ENCODE measurements around the gene CNTROB. TPM values are rescaled to one million over a fixed set of nuclear protein-coding genes. Genes with fewer than 3 reads are reported as not detected.

CNTROB gene
- total RNA-seq, 1 donor = 25.5 TPM

DNA sequence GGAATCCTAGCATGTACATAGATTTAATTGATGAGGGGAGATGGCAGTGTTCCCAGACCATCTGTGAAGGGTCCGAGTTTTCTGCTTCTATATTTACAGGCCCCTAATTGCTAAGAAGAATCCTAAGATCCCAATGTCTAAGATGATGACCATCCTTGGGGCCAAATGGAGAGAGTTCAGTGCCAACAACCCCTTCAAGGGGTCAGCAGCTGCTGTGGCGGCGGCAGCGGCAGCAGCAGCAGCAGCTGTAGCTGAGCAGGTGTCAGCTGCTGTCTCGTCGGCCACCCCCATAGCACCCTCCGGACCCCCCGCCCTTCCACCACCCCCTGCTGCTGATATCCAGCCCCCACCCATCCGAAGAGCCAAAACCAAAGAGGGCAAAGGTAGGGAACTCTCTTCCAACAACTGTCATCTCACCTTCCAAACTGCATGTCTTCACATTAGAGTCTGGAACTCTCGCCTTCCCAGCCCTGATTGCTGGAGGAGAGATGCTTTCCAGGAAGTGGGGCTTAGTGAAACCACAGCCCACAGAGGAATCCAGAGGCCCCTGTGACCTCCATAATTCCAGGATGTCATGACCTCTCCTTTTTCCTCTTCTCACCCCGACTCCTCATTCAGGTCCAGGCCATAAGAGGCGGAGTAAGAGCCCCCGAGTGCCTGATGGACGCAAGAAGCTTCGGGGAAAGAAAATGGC is 38.7 kb upstream of the CNTROB start:
- H3K4me3 ChIP-seq (ENCODE audit: low read depth, low read length) = no peak overlapping the region
- no peak for TF ChIP-seq CTCF (IDR thresholded peaks at IDR 0.05; ENCODE audit: insufficient read depth, low read depth, low read length)
- no peak for DNase-seq (ENCODE audit: low read depth)

- TF ChIP-seq CTCF (IDR thresholded peaks at IDR 0.05; ENCODE audit: insufficient read depth, low read depth, low read length) = no peak
- DNase-seq (ENCODE audit: low read depth) = no peak
- no peak overlapping the region for H3K4me3 ChIP-seq (ENCODE audit: low read depth, low read length)
Observed at GRCh38 chr17:7894226-7894625, 37.8 kb upstream of the CNTROB start.

DNA sequence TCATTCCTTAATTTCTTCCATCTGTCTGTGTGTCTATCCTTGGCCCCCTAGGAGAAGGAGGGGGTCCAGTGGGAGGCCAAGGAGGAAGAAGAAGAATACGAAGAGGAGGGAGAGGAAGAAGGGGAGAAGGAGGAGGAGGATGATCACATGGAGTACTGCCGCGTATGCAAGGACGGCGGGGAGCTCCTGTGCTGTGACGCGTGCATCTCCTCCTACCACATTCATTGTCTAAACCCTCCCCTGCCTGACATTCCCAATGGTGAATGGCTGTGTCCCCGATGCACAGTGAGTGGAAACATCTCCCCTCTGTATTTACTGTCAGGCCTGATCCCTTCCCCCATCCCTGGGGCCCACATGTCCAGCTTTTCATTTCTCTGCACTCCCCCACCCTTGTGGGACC is 37.1 kb upstream of the CNTROB start:
- DNase-seq (ENCODE audit: low read depth) = no peak
- no peak overlapping the region for H3K4me3 ChIP-seq (ENCODE audit: low read depth, low read length)
- no peak for TF ChIP-seq CTCF (IDR thresholded peaks at IDR 0.05; ENCODE audit: insufficient read depth, low read depth, low read length)

GRCh38 chr17:7897090-7897489 is 34.9 kb upstream of the CNTROB start:
- no peak for DNase-seq (ENCODE audit: low read depth)
- H3K4me3 ChIP-seq (ENCODE audit: low read depth, low read length) = no peak overlapping the region
- TF ChIP-seq CTCF (IDR thresholded peaks at IDR 0.05; ENCODE audit: insufficient read depth, low read depth, low read length) = no peak

DNA sequence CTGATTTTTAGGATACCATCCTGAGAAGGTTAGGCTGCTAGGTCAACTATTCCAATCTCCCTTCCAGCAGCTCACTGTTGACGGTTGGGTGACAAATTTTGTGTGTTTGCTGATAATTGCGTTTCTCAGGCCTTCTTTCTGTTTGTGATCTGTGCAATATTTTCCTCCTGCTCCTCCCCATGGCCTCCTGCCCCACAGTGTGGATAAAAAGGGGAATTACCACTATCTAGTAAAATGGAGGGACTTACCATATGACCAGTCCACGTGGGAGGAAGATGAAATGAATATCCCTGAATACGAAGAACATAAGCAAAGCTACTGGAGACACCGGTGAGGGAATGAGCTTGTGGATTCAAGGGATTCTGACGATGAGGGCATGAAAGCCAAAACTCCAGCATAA is 34.2 kb upstream of the CNTROB start:
- TF ChIP-seq CTCF (IDR thresholded peaks at IDR 0.05; ENCODE audit: insufficient read depth, low read depth, low read length) = peak; percentile 66
- H3K4me3 ChIP-seq (ENCODE audit: low read depth, low read length) = no peak overlapping the region
- DNase-seq (ENCODE audit: low read depth) = peak; percentile 83

DNA sequence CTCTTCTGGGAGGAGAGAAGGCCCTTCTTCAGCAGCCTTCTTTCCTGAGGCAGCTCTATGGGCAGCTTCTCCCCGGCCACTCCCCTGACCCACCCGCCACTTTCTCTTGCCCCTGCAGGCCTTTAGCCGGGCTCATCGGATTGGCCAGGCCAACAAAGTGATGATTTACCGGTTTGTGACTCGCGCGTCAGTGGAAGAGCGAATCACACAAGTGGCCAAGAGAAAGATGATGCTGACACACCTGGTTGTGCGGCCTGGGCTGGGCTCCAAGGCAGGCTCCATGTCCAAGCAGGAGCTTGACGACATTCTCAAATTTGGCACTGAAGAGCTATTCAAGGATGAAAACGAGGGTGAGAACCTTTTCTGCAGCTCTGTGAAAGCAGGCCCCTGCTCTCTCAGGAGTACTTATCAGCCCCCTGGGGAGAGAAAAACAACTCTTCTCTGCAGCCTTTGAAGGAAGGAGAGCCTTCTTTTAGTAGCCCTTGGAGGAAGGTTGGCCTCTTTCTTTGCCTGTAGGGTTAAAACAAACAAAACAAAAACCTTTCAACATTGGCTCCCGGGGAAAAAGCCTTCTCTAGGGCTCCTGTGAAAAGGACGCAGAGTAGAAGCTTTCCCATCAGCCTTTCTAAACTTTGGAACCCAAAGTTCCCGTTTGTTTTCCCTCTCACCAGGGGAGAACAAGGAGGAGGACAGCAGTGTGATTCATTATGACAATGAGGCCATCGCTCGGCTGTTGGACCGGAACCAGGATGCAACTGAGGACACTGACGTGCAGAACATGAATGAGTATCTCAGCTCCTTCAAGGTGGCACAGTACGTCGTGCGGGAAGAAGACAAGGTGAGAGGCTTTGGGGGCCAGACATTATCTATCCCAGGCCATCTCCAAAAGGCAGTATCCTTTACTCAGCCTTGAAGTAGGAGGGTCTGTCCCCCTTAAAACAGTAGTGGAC is 28.6 kb upstream of the CNTROB start:
- no peak for TF ChIP-seq CTCF (IDR thresholded peaks at IDR 0.05; ENCODE audit: insufficient read depth, low read depth, low read length)
- no peak overlapping the region for H3K4me3 ChIP-seq (ENCODE audit: low read depth, low read length)
- DNase-seq (ENCODE audit: low read depth) = no peak
